Smooth muscle cell of the pulmonary artery (primary cell): ENCODE measurements around the gene RANBP9. TPM values are rescaled to one million over a fixed set of nuclear protein-coding genes. Genes with fewer than 3 reads are reported as not detected.

Experiments used
- total RNA-seq: library from RNA; depleted of rRNA; stranded (reverse); fragments of >200 nt; gene quantifications from 2 replicates; pipeline ENCODE4 v1.2.3, GENCODE V29; 2014

RANBP9 gene
- 52.0 and 67.2 TPM in 2 replicates for total RNA-seq

GRCh38 chr6:13711733-13712598 lies at the start of gene RANBP9:
Gene RANBP9 (minus strand): TSS chr6:13711835. CDS start chr6:13711505, 330 bp downstream.

DNA sequence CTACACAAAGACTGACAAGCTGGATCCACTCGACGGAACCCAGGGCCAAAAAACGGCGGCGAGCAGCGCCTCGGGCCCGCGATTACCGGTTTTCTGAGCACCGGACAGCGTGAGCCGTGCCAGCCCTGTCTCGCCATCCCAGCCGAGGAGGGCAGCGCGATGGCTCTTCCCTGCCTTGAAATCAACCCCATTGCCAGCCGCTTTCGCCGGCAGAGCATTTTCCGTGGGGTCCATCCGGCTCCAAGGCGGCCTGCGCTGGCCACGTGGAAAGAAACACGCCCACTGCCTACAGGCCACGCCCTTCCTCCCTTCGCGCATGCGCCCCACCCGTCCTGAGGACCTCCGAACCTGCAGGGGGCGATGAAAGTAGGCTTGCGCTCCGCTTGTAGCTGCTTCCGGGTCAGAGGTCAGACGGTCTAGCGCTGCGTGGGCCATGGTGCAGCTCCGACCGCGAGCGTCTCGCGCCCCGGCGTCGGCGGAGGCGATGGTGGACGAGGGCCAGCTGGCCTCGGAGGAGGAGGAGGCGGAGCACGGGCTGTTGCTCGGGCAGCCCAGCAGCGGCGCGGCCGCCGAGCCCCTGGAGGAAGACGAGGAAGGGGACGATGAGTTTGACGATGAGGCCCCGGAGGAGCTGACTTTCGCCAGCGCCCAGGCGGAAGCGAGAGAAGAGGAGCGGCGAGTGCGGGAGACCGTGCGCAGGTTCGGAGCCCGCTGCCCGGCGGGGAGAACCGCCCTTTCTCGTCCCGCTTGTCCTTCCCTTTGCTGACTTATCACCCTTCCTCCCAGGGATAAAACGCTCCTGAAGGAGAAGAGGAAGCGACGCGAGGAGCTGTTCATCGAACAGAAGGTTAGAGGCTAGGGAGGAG lies 96.5 kb downstream of the RANBP9 start, which contains the start of gene NOL7:
NOL7 (plus strand) TSS at position 410 of the 866 bp plus-strand sequence; CDS start at position 434, 24 bp downstream.

GRCh38 chr6:13574571-13575376 lies 136.9 kb downstream of the RANBP9 start, which contains the start of gene SIRT5:
Gene SIRT5 (plus strand): TSS chr6:13574601. CDS start chr6:13584111, 9,510 bp downstream.

Other genes with a start within 250 kb of the RANBP9 start
- 2.8 and 11.7 TPM in 2 replicates for gene GFOD1, start 224.2 kb downstream of the RANBP9 start, total RNA-seq
- 6.2 and 7.3 TPM in 2 replicates for gene SIRT5, start 137.2 kb downstream of the RANBP9 start, total RNA-seq
- gene NOL7, start 96.5 kb downstream of the RANBP9 start, total RNA-seq = 31.8 and 36.0 TPM in 2 replicates
- gene MCUR1, start 102.7 kb upstream of the RANBP9 start, total RNA-seq = 8.5 and 11.3 TPM in 2 replicates
- gene RNF182, start 213.1 kb upstream of the RANBP9 start, total RNA-seq = 0.40 and 9.7 TPM in 2 replicates